HEK293 (cell line): Measurements from ENCODE around the gene MSI2.

Source experiments
- YY1 ChIP-seq: fragments of 450-650 bp; formaldehyde crosslinking; IDR thresholded peaks from 2 replicates; pipeline ENCODE4 v1.5.1; 2018; ENCODE audit warnings: missing biosample characterization, missing genetic modification characterization
- ZBTB8A ChIP-seq: fragments of 450-650 bp; formaldehyde crosslinking; IDR thresholded peaks from 2 replicates; pipeline ENCODE4 v1.5.1; 2016; ENCODE audit warnings: missing biosample characterization, missing genetic modification characterization
- ZNF114 ChIP-seq: fragments of 450-650 bp; formaldehyde crosslinking; IDR thresholded peaks from 2 replicates; pipeline ENCODE4 v1.5.0; 2017; ENCODE audit warnings: missing biosample characterization, missing genetic modification characterization
- ZNF140 ChIP-seq: fragments of 450-650 bp; formaldehyde crosslinking; IDR thresholded peaks from 2 replicates; pipeline ENCODE4 v1.5.1; 2016; ENCODE audit warnings: missing biosample characterization, missing genetic modification characterization
- ZNF157 ChIP-seq: fragments of 450-650 bp; formaldehyde crosslinking; IDR thresholded peaks from 2 replicates; pipeline ENCODE4 v1.5.1; 2016; ENCODE audit warnings: missing biosample characterization, missing genetic modification characterization
- ZNF426 ChIP-seq: fragments of 450-650 bp; formaldehyde crosslinking; IDR thresholded peaks from 2 replicates; pipeline ENCODE4 v1.5.1; 2017; ENCODE audit warnings: missing biosample characterization, missing genetic modification characterization, mild to moderate bottlenecking, inconsistent platforms, moderate library complexity
- TF ChIP-seq, protein P1 (sequence below): fragments of 450-650 bp; formaldehyde crosslinking; IDR thresholded peaks from 2 replicates; pipeline ENCODE4 v1.5.1; 2016; ENCODE audit warnings: missing biosample characterization, missing genetic modification characterization

DNA sequence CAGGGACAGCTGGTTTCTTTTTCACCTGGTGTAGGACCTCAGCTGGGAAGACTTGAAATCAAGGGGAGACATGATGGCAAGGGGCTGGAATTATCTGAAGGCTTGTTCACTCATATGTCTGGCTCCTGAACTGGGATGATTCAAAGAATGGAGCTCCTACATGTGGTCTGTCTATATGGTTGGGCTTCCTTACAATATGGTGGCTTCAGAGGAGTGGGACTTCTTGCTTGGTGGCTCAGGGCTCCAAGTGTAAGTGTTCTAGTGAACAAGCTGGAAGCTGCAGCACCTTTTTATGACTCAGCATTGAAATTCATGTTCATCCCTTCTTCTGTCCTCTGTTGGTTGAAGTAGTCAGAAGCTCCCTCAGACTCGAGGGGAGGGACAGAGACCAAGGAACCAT, 127.9 kb downstream of the MSI2 start:
- no peak for TF ChIP-seq ZNF114 (tag by site-specific recombination)
- no peak for TF ChIP-seq ZNF157 (tag by site-specific recombination)
- TF ChIP-seq ZBTB8A (tag by site-specific recombination), result no peak
- no peak for TF ChIP-seq ZNF426
- TF ChIP-seq YY1 (tag by site-specific recombination), result no peak
- TF ChIP-seq ZNF140 (tag by site-specific recombination), result no peak
- TF ChIP-seq, protein P1, sequence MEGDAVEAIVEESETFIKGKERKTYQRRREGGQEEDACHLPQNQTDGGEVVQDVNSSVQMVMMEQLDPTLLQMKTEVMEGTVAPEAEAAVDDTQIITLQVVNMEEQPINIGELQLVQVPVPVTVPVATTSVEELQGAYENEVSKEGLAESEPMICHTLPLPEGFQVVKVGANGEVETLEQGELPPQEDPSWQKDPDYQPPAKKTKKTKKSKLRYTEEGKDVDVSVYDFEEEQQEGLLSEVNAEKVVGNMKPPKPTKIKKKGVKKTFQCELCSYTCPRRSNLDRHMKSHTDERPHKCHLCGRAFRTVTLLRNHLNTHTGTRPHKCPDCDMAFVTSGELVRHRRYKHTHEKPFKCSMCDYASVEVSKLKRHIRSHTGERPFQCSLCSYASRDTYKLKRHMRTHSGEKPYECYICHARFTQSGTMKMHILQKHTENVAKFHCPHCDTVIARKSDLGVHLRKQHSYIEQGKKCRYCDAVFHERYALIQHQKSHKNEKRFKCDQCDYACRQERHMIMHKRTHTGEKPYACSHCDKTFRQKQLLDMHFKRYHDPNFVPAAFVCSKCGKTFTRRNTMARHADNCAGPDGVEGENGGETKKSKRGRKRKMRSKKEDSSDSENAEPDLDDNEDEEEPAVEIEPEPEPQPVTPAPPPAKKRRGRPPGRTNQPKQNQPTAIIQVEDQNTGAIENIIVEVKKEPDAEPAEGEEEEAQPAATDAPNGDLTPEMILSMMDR (tag by site-specific recombination), result no peak
